HTR-8/SVneo (cell line): ENCODE data around the gene HGF.

Experiments used
- DNase-seq: peaks from one replicate; pipeline ENCODE4 v3.0.0; 2011; ENCODE audit warnings: low spot score, mixed read lengths; ENCODE audit not compliant: insufficient read length
- FAIRE-seq: peaks from 2 replicates; lab custom pipeline; 2011; peaks lifted over from hg19 to GRCh38; lab: Jason Lieb, UNC

The HGF gene

GRCh38 chr7:81688622-81689411 lies 81.0 kb downstream of the HGF start:
- no peak for DNase-seq
- FAIRE-seq: no peak

GRCh38 chr7:81687062-81687461 lies 82.8 kb downstream of the HGF start:
- no peak for DNase-seq
- no peak for FAIRE-seq

DNA sequence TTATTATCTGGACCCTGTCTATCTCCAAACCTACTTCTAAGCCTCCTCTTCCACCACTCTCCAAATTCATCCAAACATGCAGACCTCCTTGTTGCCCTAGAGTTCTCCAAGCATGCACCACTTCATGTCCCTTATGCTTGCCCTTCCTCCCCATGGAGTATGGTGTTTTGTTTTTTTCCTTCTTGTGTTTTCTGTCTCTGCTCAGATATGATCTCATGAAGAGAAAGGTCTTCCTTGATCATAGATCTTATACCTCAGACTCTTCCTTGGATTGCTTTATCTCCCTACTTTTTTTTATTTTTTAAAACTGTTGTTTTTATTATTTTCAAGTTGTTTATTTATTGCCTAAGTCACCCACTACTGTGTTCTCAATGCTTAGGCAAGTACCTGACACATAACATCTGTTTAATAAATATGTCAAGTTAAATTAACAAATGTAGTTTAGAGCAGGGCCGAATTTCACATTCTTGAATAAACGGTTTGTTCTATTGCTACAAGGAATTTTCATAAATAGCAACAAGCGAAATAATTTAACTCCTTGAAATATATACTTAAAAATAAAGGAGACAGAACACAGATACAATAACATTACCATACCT lies 84.5 kb downstream of the HGF start:
- DNase-seq (no peak), FAIRE-seq (no peak)

- peak; percentile 59 for DNase-seq
- peak; percentile 81 for FAIRE-seq
These were observed 85.2 kb downstream of the HGF start for GRCh38 chr7:81684514-81685269.

GRCh38 chr7:81684033-81684432 lies 85.8 kb downstream of the HGF start:
- DNase-seq (no peak), FAIRE-seq (no peak)

DNA sequence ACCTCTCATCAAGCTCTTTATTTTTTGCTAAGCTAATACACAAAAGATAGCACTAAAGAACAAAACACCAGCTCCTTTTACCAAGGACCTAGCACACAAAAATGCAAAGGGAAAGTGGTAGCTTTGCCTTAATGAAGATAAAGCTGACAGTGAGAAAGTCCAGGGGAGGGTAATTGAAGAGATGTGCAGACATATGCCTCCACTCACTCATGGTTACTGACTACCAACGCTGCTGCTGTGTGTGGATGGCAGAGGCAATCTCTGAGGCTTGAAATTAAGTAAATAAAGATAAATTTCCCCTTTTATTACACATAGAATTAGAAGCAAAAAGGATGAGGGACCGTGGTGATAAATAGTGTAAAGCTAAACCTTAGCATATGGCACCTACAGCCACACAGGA lies 87.0 kb downstream of the HGF start:
- FAIRE-seq: no peak
- DNase-seq: no peak

GRCh38 chr7:81680120-81680519 lies 89.7 kb downstream of the HGF start:
- FAIRE-seq (no peak), DNase-seq (no peak)

DNA sequence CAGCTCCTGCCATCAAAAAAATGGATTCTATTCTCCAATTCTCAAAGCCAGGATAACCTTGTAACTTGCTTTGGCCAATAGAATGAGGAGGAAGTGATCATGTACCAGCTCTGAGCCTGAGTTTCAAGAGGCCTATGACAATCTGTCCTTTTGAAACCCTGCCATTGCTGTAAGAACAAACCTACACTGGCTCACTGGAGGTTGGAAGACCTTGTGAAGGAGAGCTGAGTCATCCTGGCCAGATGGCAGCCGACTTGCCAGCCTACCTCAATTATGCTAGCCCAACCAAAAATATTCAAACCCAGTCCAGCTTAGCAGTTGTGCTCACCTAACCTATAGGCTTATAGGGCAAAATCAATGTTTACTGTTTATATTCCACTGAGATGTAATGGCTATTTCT lies 93.0 kb downstream of the HGF start:
- FAIRE-seq (no peak), DNase-seq (no peak)

DNA sequence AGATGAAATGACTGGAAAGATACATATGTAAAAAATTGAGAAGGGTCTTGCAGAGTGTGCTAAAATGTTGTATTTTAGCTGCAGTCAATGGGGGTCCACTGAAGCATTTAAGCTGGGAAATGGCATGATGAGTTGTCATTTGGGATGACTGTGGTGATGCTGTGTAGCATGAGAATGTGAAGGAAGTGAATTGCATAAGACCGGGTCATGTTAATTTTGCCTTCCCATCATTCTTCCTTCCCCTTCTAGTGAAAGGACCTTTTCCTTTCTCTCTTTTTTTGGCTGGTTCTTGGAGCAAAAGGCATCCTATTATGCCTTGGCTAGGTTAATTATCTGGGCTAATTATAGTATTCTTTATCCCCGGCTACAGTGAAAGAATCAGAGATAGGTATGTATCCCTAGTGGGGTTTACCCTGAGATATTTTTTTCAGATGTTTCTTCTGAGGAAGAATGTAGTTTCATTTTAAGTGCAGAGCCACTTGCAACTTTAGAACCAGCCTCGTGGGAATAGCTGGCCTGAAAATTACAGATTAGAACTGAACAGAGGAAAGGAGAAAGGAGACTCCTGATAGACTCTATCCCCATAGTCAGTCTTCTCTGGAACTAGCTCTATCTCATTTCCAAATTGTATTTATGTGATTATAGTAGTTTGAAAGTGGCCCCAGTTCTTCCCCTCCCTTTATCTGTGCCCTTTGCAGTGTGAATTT lies 93.6 kb downstream of the HGF start:
- DNase-seq: no peak
- no peak for FAIRE-seq

DNA sequence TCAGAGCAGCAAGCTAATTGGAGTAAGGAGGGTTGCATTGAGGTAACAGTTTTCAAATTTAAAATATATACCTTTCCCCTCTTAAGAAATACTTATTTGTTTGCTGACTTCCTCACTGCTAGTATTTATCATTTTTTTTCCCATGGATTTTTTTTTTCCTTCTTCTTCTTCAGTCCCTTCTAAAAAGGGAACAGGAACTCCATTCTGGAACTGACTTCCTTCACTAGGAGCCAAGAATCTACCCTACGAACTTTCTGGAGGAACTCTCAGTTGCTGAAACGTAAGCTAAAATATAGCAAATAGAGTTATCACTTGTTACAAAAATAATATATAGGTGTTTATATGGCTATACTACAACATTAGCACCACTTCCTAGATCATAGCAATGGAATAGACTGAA lies 95.4 kb downstream of the HGF start:
- FAIRE-seq (no peak), DNase-seq (no peak)

DNA sequence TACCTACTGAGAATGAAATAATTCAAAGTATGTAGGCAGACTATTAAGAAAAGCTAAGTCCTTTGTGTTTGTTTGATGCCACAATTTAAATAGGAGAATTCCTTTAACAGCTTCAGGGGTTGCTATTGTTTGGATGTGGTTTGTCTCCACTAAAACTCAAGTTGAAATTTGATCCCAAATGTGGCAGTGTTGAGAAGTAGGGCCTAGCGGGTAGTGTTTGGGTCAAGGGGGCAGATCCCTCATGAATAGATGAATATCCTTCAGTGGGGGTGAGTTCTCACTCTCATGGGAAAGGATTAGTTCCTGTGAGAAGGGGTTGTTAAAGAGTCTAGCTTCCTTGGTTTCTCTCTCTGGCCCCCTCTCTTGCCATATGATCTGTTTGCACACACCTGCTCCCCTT lies 97.0 kb downstream of the HGF start:
- DNase-seq (no peak), FAIRE-seq (no peak)

- FAIRE-seq (no peak), DNase-seq (no peak)
These were observed 100.3 kb downstream of the HGF start for GRCh38 chr7:81669476-81670105.

- FAIRE-seq (no peak), DNase-seq (no peak)
These were observed 103.6 kb downstream of the HGF start for GRCh38 chr7:81666209-81666608.

- DNase-seq: no peak
These were observed 104.6 kb downstream of the HGF start for GRCh38 chr7:81665236-81665635.

GRCh38 chr7:81664304-81664703 lies 105.5 kb downstream of the HGF start:
- no peak for DNase-seq
- FAIRE-seq: no peak

More at GRCh38 chr7:81665236-81665635, 104.6 kb downstream of the HGF start:
- FAIRE-seq: no peak

GRCh38 chr7:81662531-81662930 lies 107.3 kb downstream of the HGF start:
- DNase-seq (no peak), FAIRE-seq (no peak)

DNA sequence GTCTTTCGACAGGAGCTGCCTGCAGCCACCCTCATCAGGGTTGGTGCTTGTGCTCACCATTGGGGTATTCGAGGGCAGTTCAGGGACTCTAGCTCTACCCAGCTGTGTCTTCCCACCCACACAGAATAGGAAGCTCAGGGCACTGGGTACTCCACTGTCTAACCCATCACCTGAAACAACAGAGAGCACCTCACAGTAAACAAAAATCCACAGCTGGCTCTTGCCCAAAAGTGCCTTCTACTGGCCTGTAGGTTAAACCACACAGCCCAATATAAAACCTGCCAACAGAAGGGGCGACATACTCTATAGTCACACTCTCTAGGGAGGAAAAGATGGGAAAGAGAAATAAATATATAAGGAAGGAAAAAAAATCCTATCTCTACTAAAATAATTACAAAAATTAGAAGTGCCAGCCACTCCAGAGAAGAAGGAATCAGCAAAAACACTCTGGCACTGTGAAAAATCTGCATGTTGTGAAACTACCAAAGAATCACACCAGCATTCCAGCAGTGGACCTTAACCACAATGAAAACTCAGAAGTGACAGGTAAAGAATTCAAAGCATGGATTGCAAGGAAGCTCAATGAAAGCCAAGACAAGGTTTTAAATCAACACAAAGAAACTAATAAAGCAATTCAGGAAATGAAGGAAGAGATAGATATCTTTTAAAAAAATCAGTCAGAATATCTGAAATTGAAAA lies 110.0 kb downstream of the HGF start:
- FAIRE-seq (no peak), DNase-seq (no peak)

DNA sequence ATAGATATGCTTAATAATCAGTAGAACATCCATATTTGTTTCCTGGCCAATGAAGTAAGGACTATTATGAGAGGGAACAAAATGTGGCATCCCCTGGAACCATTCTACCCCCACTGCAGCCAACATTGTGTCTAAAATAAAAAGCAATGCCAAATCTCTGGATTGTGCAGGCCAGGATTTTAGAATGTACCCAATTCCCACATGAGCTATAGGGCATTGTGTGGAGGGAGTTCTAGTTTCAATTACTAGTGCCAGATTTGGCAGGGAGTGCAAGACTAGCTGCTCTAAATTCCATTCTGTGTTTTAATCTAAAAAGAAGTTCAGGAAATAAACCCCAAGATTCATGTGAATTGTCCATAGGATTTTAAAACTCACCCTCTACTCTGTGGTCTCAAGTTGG lies 112.3 kb downstream of the HGF start:
- no peak for FAIRE-seq
- DNase-seq: no peak

DNA sequence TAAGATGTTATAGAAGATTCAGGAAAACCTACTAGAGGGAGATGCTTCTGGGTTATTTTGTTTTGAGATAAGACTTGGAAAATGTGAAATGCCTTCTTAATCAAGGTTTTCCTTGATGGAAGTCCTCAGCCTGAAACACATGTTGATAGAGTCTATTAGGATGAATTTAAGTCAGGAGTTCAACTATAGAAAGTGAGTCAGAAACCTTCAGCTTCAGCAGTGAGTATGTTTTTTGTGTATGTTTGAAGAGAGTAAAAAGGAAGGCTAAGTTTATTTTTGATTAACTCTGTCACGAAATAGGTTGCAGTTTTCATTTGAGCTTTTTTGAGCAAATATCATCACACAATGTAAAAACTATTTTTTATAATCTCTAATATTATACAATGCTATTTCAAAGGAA lies 114.6 kb downstream of the HGF start:
- no peak for FAIRE-seq
- no peak for DNase-seq

- FAIRE-seq (no peak), DNase-seq (no peak)
These were observed 117.6 kb downstream of the HGF start for GRCh38 chr7:81652225-81652624.
